HG03457 (cell line): ENCODE data around the gene MAGI1.

Source experiments
- ATAC-seq: cut with Tn5 transposase; IDR thresholded peaks from one replicate; pipeline ENCODE4 v1.9.1; 2021; ENCODE audit warnings: moderate number of reproducible peaks; ENCODE audit not compliant: unreplicated experiment

The MAGI1 gene

DNA sequence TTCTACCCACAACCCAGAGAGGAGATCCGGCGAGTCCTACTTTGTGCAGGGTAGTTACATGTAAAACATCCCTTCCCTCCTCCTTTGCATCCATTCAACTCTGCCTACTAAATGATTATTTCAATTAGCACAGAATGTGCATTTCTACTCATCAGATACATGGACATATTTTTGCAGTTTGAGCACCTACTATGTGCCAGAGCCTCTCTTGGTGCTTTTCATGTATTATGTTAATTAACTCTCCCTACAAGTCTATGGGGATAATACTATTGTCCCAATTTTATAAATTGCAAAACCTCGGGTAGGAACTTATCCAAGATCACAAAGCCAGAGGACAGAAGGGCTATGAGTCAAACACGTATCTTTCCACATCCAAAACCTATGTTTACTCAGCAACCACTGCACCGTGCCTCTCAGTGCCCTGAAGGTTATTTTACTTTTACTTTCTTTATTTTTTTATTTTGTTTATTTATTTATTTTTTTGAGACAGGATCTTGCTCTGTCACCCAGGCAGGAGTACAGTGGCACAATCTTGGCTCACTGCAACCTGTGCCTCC is 432.8 kb downstream of the MAGI1 start:
- ATAC-seq = no peak

DNA sequence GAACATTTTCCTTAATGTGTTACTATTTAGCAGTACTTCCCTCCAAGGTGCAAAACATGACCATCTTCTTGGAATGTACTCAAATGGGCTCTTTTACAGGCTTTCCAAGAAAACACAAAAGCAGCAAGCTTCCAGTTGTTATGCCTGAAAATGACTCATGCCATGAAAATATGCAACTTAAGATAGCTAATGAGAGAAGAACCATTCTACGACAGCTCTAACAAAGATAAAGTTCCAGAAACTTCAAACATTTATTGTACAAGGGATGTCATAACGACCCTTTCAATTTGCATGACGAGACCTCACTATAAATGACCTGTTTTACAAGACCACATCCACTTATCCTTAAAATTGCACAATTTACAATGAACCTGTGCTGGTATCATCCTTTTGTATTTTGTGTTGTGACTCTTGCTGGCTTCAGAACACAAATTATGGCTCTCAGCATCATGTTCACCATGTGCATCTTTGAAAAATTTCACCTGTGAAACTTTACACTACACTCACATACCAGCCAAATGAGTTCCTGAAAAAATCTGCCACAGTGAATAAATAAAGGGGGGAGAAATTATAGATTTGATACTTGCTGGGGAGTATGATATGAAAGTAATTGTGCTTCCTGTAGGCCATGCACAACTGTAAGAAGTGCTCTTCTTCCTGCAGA is 433.7 kb downstream of the MAGI1 start:
- ATAC-seq = no peak

DNA sequence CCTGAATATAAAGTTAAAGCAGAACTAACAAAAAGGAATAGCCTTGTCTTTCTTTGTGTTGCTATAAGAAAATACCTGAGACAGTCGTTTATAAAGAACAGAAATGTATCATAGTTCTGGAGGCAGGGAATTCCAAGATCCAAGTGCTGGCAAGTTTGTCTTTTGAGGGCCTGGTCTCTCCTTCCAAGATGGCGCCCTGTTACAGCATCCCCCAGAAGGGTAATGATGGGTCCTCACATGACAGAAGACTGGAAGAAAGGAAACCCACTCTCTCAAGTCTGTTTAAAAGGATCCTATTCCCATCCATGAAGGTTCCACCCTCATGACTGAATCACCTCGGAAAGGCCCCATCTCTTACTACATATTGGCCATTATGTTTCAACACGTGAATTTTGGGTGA is 435.1 kb downstream of the MAGI1 start:
- no peak for ATAC-seq

DNA sequence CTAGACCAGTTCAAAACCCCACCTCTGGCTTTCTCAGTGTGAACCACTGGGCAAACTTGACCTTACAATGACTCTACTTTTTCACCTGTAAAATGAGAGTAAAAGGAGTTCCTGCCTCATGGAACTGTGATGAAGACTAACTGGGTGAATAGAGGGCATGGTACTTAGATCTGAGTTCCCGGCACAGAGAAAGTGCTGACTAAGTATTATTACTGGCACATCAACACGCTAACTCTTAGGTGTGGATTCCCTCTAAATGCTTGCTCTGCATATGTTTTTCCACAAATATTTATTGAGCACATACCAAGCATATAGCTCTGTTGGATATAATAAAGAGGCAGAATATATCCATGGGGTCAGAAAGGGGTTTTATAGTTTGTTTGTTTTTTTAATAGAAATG is 437.8 kb downstream of the MAGI1 start:
- ATAC-seq = no peak

DNA sequence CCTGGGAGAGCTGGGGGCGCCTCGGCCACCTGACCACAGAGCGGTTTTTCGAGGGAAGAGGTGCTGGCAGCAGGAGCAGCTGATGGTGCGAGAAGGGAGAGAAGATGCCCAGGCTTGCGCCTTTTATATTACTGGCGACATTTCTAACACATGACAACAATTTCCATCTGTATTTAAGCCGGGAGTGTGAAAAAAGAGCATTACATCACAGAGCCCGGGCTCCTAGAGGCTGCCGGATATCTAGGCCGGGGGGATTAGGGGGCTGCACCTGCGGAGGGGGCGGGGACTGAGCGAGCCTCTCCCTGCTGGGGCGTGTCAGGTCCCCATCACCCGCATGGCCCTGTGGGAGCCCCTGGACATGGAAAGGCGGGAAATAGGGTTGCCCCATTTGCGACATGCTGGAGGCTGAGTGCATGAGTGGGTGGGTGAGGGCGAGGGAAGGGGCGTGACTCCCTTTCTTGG is 440.7 kb downstream of the MAGI1 start:
- ATAC-seq = no peak

DNA sequence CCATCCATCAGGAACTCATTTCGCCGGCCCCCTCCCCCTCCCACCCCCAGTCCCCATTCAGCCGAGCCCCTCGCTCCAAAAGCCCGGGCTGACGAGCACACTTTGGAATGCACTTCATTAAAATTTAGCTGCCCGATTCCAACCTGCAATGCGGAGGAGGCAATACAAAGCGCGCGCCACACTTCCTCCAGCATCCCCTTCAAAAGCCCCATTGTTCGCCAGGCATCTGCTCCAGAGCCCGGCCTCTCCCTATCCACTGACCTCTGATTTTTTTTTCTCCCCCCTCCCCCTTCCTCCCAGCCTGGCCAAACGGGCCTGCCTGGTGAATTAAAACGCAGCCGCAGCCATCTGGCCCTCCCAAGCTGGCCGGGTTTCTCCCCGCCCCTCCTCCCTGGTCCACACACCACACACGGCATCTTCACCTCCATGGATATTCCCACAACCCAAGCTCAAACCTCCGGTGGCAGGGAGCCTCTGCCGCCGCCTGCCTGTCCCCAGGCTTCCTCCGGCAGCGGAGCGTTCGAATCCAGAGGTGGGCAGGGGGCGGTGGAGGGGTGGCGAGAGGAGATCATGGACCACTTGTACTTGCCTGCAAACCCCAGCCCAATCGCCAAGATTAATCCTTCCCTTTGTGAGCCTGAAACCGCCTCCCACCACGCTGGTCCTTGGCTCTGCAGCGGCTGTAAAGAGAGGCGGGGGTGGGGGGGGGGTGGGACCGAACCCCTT is 441.3 kb downstream of the MAGI1 start:
- no peak for ATAC-seq

DNA sequence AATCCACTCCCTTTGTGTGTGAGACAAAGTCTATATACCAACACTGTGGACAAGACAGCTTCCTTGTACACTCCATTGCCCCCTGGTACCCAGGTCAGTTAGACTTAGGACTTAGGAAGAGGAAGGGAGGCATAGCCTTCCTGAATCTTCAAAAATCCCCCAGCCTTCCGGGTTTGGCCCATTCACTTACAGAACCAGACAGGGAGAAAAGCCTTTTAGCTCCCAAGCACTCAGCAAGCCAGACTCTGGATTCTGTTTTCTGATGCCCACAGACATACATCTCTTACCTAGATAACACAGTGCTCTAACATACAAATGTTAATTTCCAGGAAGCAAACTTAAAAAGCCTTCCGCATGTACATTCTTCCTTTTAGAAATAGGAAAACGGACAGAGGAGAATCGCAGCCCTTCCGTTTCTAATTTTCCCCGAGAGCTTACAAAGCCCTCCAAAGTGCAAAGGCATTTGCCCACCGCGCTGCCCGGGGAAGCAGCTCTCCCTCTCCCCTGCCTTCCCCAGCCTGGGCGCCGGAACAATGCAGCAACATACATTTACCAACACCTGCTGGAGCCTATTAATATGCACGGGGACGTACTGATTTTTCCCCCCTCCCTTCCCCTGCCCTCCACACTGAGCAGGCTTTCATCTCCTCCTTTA is 442.0 kb downstream of the MAGI1 start:
- ATAC-seq = no peak

DNA sequence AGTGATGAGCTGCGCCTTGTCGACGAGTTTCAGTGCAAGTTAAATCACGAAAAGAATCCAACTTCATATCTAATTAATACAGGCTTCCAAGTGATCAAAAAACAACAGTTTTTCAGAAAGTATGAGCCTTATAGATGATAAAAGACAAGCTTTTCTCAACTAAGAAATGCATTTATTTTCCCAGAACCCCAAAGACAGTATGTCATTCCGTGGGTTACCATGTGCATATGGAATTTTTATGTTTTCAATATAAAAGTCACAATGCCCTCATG is 442.8 kb downstream of the MAGI1 start:
- ATAC-seq = no peak

DNA sequence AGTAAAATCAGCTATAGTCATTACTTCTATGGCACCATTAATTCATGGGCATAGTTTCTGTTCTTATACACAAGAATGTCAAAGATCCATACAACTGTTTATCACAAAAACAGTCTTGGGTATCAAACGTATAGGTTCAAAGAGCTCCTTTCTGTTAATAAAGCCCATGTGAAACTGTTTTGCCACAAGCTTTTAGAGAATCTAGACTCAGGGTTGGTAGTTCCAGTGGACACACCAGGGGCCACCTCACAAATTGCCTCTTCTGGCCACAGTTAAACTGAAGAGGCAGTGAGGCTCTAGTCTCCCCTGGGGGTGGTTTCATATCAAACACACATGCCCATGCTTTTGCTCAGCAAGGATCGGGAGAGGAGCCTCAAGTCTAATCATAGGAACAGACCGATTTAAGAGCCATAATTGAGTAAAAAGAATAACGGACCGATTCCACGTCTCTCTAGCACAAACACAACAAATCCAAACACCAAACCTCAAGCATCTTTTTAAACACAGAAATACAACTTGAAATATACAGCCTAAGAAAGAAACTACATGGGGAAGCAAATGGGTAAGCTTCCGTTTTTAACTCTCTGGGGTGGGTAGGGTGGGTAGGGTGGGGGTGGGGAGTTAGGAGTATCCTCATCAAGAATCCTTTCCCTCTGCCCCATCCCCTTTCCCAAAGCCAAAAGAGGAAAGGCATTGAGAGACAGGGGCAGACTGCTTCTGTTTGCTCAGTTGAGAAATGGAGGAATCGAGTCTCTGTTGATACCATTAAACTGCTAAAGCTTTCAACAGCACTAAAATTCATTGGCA is 443.3 kb downstream of the MAGI1 start:
- no peak for ATAC-seq

DNA sequence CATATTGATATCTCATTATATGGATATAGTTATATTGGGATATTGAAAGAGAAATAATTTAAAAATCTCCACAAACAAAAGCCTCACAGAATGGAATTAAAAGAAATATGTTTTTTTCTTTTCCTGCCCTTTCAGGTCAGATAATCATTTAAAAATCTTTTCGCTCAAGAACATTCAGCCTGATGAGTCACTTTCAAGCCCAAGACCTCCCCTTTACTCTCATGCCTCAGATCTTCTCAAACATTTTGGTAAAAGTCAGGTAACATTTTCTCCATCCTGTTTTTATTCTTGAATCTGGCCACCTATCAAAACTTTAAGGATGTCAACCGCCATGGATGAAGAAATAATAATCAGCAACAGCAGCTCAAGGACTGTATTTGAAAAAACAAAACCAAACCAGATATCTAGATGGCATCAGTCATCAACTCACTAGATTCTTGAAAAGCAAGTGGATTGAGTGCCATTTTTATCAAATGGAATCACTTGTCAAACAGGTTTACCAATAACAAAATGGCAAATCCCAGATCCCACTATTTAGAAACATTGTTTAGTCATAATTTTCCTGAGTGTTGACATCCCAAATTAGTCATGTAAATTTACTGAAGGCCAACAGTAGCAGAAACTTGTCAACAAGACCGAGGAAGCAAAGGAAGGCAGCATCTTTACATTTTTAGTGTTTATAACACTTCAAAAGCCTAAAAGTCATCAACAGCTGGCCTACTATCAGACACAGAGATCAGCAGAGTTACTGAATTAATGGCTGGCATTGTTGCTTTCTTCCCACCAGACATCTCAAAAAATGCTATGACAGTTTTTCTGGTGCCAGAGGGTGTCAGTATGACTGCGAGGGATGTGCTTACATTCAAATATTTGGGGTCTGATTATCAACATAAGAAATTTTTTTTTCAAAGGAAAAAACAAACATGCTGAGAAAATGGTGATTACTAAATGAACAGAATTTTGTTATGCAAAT is 444.7 kb downstream of the MAGI1 start:
- no peak for ATAC-seq

DNA sequence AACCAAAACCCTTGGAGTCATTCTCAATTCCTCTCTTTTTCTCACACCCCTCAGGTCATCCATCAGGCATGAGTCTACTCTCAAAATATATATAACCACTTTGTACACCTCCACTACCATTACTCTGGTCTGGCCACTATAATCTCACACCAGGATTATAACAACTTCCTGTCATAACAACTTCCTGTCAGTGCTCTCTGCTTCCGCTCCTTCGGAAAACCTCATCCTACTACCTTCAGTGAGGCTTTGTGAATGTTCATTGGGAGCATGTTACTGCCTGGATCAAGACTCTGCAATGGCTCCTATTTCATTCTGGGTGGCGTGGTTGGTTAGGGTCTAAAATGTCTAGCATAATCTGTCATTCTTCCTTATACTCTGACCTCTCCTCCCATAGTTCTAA is 447.4 kb downstream of the MAGI1 start:
- no peak for ATAC-seq

DNA sequence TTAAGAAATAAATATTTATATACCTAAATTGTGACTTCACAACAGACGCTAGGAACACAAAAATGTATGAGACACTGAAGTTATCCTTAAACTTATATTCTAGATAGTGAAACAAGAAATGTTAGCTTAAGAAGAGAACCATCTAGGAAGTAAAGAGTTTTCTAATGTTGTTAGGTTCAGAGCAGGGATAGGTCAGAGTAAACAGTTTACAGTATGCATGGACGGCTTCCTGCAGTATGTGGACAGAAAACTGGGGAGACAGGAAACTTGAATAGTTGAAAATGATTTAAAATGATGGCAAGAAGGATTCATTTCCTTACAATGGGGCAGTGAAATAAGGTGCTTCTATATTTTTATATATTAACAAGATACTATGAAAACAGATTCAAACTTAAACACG is 449.8 kb downstream of the MAGI1 start:
- no peak for ATAC-seq

DNA sequence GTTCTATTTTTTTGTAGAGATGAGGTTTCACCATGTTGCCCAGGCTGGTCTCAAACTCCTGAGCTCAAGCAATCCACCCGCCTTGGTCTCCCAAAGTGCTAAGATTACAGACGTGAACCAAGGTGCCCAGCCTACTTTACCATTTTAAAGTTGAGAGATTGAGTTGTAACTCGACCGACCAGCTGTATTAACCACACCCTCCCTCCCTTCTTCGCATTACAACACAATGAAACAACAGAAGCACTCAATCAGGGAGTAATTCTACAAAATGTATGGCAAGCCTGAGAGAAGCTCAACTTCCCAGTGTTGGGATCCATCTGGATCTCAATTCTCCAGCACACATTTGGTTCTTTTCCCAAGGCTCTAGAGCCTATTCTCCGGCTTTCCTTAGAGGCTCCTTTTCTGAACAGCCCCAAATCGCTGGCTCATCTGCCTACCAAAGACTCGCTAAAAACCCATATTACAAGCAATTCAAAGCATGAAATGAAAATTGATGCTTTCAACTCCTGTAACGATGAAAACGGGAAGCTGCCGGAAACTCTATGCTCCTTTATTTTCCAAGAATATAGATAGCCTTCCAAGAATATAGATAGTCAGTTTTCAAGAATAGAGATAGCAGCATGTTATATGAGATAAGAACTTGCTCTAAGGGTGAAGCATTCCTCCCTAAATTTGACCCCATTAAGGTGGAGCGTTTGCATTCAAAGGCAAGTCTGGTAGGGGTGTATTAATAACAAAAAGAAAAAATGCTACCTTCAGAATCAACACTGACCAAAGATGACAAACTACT is 450.9 kb downstream of the MAGI1 start:
- no peak for ATAC-seq

DNA sequence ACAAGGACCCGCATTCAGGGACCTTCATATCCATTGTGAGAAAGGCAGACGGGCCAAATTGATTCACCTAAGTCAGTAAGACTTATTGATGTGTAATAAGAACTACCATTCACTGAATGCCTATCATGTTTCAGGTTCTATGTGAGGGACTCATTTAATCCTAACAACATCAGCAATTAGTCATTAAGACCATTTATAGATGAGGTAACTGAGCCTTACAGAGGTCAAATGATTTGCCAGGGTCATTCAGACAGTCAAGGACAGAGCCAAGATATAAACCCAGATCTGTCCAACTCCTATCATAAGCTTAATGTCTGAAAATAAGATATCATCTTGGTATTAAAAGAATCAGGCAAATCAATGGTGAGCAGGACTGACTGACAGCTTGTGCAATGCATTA is 453.8 kb downstream of the MAGI1 start:
- ATAC-seq = no peak

DNA sequence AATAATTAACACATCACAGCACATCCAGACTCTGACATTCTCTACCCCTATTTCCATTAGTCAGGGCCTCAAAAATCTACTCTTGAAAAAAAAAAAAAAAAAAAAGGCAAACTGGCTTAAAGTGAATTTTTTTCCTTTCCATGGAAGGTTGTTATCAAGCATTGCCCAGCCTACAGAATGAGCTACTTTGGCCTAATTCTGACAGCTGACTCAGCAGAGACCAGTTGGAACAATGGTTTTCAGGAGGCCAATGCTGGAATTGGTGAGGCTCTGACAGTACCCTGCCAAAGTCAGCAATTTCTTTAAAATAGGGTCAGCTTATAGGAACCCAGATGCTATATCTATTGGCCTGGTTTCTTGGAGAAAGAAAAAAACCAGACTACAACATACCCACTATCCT is 454.7 kb downstream of the MAGI1 start:
- no peak for ATAC-seq

DNA sequence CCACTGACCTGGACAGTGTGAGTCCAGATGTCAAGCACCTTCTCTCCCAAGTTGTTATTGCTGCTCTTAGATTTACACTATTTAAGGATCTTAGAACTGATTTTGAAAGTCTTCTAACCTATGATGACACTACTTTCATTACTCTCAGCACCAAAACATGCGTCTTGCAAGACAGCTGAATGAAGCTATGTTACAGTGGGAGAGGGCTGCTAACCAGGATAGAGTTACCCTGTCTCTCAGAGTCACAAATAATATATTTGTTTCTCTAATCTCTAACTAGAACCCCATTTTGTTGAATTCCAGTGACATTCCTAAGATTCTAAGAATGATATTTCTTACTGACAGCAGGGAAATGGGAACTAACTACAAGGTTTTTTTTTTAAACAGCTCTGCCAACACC is 455.5 kb downstream of the MAGI1 start:
- ATAC-seq = no peak

DNA sequence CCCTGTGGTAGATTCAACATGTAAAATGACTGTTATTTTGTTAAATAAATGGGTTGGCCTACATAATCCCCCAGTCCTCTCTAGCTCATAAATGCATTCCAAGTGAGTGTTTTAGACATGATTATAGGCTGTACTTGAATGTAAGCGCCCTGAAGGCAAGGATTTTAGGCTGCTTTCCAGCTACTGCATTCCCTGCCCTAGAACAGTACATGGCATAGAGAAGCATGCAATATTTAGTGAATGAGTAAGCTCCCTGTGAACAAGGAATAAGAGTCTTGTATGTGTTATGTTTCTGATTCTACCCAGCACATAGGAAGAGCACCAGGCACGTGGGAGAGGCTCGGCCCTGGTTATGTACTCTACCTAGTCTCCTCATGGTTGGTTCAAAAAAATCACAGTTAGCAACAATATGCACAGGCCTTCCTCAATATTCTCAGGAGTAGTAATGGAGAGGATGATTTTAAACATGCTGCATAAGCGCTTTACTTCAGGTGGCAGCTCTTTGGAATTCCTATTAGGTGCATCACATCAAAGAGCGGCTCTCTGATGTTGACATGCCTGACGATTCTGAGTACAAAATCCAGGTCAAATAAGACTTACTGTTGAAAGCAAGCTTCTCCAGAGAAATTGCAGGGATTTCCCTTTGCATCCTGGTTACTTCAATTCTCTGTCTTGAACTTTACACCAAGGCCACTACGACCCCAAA is 456.6 kb downstream of the MAGI1 start:
- ATAC-seq = no peak

DNA sequence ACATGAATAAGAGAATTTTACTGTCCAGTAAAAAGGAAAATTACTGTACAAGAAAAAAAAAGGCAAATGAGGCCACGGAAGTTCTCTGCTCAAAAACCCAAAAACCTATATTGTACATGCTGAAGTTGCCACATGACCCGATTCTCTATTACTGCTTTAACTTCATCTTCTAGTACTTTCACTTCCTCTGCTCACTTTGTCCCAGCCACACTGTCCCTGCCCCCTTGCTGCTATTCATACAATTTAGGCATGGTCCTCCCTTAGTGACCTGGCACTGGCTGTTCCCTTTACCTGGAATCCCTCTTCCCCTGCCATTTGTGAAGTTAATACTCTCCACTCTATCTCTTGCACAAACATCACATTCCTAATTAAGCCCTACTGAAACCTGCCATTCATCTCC is 457.4 kb downstream of the MAGI1 start:
- no peak for ATAC-seq

DNA sequence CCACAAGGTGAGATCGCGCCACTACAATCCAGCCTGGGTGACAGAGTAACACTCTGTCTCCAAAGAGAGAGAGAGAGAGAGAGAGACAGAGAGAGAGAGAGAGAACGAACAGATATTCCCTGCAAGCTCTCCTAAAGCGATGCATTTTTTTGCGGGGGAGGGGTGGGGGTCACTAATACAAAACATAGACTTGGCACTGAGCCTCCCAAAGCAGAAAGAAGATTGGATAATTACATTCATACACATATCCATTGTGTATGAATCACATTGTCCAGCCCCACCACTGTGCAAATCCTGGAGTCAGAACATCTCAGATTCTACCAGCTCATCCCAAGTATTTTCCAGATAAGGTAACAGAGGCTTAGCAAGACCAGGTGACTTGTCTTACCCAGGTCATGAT is 459.9 kb downstream of the MAGI1 start:
- ATAC-seq = no peak
